ENCODE measurements around the gene ZMIZ1. TPM values are rescaled to one million over a fixed set of nuclear protein-coding genes. Genes with fewer than 3 reads are reported as not detected.

ZMIZ1 gene
- total RNA-seq, 1 donor from 2014 or later: 6.3 TPM

DNA sequence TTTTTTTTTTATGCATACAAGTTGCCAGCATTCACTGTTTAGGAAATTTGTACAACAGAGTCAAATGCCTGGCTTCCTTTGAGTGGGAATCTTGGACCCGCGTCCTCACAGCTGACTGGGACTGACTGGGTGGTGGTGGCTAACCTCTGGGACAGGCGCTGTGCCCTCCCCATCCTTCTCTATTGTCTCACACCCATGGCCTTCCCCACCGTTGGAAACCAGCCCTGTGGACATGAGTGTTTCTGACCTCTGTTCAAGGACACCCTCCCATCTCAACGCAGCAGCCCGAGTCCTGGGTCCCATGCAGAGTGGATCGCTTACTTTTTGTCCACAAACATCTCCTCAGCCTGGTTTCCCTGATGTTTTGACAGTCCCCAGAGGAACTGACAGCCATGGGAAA, 153.4 kb downstream of the ZMIZ1 start:
- TF ChIP-seq, protein P1, sequence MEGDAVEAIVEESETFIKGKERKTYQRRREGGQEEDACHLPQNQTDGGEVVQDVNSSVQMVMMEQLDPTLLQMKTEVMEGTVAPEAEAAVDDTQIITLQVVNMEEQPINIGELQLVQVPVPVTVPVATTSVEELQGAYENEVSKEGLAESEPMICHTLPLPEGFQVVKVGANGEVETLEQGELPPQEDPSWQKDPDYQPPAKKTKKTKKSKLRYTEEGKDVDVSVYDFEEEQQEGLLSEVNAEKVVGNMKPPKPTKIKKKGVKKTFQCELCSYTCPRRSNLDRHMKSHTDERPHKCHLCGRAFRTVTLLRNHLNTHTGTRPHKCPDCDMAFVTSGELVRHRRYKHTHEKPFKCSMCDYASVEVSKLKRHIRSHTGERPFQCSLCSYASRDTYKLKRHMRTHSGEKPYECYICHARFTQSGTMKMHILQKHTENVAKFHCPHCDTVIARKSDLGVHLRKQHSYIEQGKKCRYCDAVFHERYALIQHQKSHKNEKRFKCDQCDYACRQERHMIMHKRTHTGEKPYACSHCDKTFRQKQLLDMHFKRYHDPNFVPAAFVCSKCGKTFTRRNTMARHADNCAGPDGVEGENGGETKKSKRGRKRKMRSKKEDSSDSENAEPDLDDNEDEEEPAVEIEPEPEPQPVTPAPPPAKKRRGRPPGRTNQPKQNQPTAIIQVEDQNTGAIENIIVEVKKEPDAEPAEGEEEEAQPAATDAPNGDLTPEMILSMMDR (IDR thresholded peaks at IDR 0.05; ENCODE audit: insufficient read depth, low read length, severe bottlenecking): no peak
- DNase-seq (ENCODE audit: low read depth) (no peak), FAIRE-seq (no peak)
- no peak overlapping the region for H3K4me3 ChIP-seq (ENCODE audit: low read depth, low read length)
- H3K36me3 ChIP-seq (ENCODE audit: control insufficient read depth, insufficient read depth, low read length): peaks cover 18% of the 10 kb centered on the region
- no peaks in the 10 kb centered on the region for H3K27me3 ChIP-seq (ENCODE audit: control insufficient read depth, insufficient read depth, low read length)

DNA sequence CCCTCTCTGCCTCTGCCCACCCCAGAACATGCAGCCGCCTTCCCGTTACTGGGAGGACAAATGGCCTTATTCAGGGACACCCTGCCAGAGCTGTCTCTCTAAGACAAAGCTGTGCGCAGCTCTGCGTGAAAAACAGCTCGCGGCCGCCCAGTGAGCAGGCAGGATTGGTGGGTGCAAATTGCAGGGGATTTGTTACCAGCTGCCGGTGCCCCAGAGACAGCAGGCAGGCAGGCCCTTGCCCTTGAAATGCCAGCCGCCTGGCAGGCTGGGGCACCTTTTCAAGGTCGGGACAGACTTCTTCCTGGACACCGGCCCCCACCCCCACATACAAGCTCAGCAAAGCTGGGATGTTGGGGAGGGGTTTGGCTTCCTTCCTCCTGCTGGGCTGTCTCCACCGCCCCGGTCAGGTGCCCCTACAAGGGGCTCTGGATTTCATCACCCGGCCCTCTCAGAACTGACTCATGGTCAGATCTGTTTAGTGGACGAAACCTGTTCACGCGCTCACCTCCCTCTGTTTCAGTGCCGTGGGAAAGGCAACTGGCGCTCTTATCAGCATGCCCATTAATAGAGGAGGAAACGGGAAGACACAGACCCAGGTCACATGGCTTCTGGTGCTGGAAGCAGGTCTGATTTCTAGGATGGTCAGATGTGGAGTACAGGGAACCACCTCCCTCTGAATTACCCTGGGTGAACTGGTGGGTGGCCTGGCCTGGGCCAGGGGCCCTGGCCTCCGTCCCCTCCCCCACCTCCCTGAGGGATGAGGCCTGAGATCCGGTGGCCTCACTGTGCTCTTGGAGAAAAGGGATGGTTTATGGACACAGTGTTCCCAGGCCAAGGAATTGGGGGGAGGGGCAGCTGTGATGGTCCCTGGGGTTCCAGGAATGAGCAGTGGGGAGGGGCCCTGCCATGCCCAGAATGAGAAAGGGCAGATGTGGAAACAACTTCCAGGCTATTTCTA, 154.6 kb downstream of the ZMIZ1 start:
- H3K36me3 ChIP-seq (ENCODE audit: control insufficient read depth, insufficient read depth, low read length): peaks cover 12% of the 10 kb centered on the region
- TF ChIP-seq, protein P1 (IDR thresholded peaks at IDR 0.05; ENCODE audit: insufficient read depth, low read length, severe bottlenecking): no peak
- no peak for FAIRE-seq
- DNase-seq (ENCODE audit: low read depth): no peak
- H3K4me3 ChIP-seq (ENCODE audit: low read depth, low read length): no peak overlapping the region
- no peaks in the 10 kb centered on the region for H3K27me3 ChIP-seq (ENCODE audit: control insufficient read depth, insufficient read depth, low read length)

DNA sequence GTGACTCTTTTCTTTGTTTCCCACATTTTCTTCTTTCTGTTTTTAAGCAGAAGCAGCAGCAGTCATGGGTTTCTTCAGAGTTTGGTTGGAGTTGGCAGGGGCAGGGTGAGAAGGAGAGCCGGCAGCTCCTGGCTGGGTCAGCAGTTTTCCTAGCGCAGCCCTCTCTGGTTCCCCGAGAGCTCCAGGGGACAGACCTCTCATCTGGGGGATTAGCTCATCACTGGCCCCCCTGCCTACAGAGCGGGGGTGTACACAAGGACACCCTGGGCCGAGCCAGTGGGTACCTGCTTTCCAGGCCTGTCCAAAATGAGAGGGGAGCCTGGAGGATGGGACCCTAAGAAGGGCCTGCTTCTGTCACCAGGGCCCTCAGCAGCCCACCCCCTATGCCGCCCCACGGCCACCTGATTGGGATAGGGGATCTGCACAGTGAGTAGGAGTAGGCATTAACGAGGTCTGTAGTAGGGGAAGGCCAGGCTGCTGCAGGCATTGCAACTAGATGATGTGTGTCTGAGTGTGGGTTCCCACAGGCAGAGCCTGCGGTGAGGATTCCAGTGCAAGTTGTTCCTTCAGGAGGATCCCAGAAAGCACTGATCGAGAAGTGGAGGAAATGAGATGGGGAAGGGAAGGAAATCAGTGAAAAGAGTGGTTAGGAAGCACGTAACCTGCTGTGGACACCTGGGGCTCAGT, 155.6 kb downstream of the ZMIZ1 start:
- TF ChIP-seq, protein P1 (IDR thresholded peaks at IDR 0.05; ENCODE audit: insufficient read depth, low read length, severe bottlenecking): no peak
- Histone ChIP-seq H3K27me3 (ENCODE audit: control insufficient read depth, insufficient read depth, low read length) (no peaks in the 10 kb centered on the region), H3K4me3 (ENCODE audit: low read depth, low read length) (no peak overlapping the region), H3K36me3 (ENCODE audit: control insufficient read depth, insufficient read depth, low read length) (peaks cover 11% of the 10 kb centered on the region)
- FAIRE-seq (peak; percentile 60), DNase-seq (ENCODE audit: low read depth) (no peak)

DNA sequence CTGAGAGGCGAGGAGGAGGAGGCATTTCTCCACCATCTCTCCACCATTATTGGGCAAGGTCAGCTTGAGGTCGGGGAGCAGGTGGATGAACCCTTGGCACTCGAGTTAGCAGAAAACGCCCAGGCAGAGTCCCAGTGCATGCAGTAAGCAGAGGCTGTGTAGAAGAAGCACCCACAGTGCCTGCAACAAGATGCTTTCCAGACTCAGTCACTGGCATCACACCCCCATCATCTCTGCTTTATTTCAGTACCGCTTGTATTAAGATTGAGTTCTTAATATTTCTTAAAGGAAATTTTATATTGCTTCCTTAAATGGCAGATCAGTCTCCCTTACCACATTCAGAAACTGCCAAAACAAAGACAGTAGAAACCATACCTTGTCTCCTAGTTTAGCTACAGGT, 156.2 kb downstream of the ZMIZ1 start:
- DNase-seq (ENCODE audit: low read depth): no peak
- no peak overlapping the region for H3K4me3 ChIP-seq (ENCODE audit: low read depth, low read length)
- TF ChIP-seq, protein P1 (IDR thresholded peaks at IDR 0.05; ENCODE audit: insufficient read depth, low read length, severe bottlenecking): no peak
- H3K36me3 ChIP-seq (ENCODE audit: control insufficient read depth, insufficient read depth, low read length): peaks cover 11% of the 10 kb centered on the region
- H3K27me3 ChIP-seq (ENCODE audit: control insufficient read depth, insufficient read depth, low read length): no peaks in the 10 kb centered on the region
- no peak for FAIRE-seq

DNA sequence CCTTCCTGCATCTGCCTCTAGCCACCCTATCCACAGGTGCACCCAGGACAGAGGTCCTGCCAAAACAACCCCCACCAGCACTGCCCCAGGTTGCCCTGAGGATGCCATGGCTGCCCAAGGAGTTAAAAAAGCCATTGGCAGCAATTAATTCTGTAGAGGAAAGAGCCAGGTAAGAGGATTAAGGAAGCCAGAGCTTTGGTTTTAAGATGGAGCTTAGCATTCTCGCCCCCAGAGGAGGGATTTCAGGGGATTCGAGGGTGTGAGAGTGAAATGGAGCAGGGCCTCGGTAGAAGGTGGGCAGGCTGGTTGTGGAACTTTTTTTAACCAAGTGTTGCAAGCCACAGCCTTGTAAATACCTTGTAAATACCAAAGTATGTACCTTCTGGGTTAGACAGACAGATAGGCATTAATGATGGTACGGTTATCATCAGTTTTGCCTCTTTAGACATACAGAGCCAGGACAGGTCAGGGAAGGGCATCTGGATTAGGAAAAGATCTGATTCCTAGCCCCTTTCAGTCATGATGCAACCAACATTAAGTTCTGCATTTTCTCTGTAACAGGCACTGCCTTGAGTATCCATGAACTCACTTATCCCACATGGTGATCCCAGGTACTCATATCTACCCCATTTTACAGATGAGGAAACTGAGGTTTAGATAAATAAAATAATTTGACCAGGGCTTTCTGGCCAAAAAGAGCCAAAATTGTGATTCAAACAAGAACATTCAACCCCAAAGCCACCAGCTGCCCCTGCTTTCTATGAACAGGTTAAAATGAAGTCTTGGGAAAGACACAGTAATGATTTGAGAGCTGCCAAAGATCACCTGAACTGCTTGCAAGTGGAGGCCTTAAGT, 157.9 kb downstream of the ZMIZ1 start:
- Histone ChIP-seq H3K36me3 (ENCODE audit: control insufficient read depth, insufficient read depth, low read length) (peaks cover 13% of the 10 kb centered on the region), H3K4me3 (ENCODE audit: low read depth, low read length) (no peak overlapping the region)
- DNase-seq (ENCODE audit: low read depth): no peak

More for the DNA sequence above, 157.9 kb downstream of the ZMIZ1 start:
- no peaks in the 10 kb centered on the region for H3K27me3 ChIP-seq (ENCODE audit: control insufficient read depth, insufficient read depth, low read length)
- TF ChIP-seq, protein P1 (IDR thresholded peaks at IDR 0.05; ENCODE audit: insufficient read depth, low read length, severe bottlenecking): no peak
- no peak for FAIRE-seq

Data from bronchial epithelial cell (primary cell).